ENCODE measurements around the gene PLD4.
"Not testable (repeated sequence)": the region's sequence is repeated elsewhere in the genome, so short reads cannot be mapped to it uniquely, and the experiment has no call there.

PLD4 gene

DNA sequence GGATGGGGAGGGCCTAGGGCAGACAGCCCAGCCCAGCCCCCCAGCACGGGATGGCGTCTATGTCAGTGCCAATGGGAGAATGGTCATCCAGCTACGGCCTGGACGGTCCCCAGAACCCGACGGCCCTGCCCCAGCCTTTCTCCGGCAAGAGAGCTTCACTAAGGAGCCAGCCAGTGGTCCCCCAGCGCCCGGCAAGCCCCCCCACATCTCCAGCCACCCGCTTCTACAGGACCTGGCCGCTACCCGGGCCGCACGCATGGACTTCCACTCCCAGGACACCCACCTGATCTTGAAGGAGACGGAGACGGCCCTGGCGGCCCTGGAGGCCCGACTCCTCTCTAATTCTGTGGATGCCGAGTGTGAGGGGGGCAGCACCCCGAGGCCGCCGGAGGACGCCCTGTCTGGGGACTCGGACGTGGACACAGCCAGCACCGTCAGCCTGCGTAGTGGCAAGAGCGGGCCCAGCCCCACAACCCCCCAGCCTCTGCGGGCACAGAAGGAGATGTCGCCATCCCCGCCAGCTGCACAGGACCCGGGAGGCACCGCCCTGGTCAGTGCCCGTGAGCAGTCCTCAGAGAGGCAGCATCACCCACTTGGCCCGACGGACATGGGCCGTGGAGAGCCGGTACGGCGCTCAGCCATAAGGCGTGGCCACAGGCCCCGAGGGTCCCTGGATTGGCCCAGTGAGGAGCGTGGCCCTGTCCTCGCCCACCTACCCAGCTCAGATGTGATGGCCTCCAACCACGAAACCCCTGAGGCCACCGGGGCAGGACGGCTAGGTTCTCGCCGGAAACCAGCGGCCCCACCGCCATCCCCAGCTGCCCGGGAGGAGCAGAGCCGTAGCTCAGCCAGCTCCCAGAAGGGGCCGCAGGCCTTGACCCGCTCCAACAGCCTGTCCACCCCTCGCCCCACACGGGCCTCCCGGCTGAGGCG, 37.7 kb upstream of the PLD4 start:
- no peak for DNase-seq

DNA sequence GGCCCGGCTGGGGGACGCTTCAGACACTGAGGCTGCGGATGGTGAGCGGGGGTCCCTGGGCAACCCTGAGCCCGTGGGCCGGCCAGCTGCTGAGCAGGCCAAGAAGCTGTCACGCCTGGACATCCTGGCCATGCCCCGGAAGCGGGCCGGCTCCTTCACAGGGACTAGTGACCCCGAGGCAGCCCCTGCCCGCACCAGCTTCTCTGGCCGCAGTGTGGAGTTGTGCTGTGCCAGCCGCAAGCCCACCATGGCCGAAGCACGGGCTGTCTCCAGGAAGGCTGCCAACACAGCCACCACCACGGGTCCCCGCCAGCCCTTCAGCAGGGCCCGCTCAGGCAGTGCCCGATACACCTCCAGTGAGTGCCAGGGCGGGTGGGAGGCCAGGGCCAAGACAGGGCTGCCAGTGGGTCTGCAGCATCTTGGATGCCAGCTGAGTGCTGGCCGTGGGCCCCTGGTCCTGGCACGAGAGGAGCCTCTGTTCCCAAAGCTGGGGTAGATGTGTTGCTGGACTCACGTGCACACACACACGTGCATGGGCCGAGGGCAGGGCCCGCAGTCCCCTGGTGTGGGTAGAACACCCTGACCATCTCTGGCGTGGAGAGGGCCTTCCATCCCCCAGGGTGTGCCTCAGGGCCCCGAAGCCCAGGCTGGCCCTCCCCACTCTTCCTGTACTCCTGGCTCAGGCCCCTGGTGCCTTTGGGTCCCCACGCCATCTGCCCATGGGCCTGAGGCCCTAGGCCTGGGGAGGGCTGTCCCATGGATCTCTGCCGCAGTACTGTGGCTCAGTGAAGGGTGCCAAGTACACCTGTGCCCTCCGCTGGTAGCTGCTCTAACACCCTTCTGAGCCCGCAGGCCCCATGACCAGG, 36.8 kb upstream of the PLD4 start:
- DNase-seq = no peak

- no peak for DNase-seq
Observed at GRCh38 chr14:104888489-104889374, 35.9 kb upstream of the PLD4 start.

GRCh38 chr14:104889375-104889757, 35.3 kb upstream of the PLD4 start:
- no peak for DNase-seq

DNA sequence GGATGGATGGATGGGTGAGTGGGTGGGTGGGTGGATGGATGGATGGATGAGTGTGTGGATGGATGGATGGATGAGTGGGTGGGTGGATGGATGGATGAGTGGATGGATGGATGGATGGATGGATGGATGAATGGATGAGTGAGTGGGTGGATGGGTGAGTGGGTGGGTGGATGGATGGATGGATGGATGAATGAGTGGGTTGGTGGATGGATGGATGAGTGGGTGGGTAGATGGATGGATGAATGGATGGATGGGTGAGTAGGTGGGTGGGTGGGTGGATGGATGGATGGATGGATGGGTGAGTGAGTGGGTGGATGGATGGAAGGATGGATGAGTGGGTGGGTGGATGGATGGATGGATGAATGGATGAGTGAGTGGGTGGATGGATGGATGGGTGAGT, 34.4 kb upstream of the PLD4 start:
- not testable (repeated sequence) for DNase-seq

DNA sequence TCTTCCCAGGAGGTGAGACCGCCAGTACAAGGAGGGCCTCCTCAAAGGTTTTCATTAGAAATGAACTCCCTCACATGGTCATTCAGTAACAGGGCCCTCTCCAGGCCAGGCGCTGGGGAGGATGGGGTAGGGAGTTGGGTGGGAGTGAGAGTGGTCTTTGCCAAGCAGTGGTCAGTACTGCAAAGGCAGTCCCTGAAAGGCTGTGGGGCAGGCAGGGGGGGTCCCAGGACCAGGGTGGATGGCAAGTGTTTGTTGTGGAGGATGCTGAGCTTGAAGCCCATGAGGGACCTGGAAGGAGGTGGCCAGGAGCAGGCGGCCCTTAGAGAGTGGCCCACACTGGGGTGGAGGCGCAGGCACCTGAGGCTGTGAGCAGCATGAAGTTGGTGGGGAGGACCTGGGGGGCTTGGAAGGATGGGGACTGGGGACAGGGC, 33.5 kb upstream of the PLD4 start:
- no peak for DNase-seq

DNA sequence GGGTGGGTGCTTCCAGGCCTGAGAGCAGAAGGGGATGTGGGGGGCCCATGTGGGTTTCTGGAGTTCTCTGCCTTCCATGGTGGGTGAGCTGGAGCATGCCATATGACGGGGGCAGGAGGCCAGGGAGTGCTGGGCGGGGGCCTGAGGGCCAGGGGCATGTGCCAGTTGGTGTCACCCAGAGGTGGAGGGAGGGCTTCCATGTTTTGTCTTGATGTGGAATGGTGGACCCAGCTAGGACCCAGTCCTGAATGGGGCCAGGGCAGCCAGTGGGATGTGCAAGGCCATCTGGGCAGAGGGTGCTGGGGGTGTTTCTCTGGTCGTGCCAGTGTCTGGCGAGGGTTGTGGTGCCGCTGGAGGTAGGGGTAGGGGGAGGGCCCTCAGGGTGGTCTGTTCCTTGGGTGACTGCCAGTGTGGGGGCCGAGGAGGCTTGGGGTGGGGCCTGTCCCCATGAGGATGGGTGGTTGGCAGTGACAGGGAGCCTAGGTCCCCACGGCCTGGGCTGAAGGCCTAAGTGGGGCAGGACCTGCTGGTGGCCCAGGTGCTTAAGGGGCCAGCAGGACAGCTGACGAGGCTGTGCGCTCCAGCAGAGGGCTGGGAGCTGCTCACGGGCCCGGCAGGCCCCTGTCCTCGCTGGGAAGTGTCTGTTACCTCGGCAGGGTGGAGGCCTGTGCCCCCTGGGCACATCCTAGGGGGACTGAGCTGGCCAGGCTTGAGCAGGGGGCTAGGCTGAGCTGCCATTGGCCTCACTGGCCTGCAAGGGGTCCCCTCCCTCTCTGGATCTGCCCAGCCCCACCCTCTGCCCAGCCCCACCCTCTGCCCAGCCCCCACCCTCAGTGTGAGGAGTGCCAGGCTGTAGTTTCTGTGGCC, 32.8 kb upstream of the PLD4 start:
- no peak for DNase-seq

DNA sequence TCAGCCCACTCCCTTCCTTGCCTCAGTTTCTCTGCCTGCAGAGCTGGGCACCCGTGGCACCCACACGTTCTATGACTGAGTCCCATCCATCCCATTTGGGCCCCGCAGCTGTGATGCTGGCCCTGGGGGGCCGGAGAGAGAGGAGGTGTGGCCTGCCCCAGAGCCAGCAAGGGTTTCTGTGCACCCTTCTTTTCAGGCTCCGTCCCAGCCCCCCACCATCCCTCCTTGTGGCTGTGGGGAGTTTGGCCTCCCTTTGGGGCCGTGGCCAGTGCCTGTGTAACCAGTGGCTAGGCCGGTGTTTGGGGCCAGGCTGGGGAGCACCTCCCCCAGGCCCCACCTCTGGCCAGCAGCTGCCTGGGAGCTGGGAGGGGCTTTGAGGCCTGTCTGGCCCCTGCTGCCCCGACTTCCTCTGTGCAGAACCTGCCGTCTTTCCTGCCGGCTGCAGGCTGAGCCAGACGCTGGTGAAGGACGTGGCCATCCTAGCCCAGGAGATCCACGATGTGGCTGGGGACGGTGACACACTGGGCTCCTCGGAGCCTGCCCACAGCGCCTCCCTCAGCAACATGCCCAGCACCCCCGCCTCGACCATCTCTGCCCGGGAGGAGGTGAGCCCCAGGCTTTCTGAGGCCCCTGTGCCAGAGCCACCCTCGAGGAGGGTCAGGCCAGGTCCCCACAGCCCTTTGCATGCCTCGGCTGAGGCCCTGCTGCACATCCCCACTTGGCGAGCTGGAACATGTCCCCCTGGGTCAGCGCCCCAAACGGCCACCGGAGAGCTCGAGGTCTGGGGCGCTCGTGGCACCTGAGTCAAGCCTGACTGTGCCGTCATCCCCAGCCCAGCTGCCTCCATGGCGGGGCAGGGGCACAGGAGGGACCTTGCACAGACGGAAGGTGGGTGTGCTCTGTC, 31.9 kb upstream of the PLD4 start:
- no peak for DNase-seq

DNA sequence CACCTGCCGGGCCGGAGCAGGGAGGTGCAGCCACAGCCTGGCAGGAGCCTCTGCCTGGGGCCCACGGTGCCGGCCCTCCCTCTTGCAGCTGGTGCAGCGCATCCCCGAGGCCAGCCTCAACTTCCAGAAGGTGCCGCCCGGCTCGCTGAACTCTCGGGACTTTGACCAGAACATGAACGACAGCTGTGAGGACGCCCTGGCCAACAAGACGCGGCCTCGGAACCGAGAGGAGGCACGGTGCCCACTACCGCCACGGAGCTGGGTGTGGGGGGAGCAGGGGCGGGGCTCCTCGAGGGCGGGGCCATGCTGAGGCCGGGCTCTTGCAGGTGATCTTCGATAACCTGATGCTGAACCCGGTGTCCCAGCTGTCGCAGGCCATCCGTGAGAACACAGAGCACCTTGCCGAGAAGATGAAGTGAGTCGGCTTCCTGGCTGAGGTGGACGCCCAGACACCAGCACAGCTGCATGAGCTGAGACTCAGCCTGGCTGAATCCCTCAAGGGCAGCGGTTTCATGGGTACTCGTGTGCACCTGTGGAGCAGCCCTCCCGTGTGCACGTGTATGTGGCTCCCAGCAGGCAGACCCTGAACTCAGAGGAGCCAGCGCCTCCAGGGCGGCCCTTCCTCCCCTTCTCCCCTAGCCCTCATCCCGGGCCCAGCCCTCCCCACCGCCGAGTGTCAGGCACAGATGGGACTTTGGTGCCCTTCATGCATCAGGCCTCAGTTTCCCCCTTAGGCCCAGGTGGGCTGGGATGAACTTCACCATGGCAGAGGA, 31.1 kb upstream of the PLD4 start:
- DNase-seq = no peak

DNA sequence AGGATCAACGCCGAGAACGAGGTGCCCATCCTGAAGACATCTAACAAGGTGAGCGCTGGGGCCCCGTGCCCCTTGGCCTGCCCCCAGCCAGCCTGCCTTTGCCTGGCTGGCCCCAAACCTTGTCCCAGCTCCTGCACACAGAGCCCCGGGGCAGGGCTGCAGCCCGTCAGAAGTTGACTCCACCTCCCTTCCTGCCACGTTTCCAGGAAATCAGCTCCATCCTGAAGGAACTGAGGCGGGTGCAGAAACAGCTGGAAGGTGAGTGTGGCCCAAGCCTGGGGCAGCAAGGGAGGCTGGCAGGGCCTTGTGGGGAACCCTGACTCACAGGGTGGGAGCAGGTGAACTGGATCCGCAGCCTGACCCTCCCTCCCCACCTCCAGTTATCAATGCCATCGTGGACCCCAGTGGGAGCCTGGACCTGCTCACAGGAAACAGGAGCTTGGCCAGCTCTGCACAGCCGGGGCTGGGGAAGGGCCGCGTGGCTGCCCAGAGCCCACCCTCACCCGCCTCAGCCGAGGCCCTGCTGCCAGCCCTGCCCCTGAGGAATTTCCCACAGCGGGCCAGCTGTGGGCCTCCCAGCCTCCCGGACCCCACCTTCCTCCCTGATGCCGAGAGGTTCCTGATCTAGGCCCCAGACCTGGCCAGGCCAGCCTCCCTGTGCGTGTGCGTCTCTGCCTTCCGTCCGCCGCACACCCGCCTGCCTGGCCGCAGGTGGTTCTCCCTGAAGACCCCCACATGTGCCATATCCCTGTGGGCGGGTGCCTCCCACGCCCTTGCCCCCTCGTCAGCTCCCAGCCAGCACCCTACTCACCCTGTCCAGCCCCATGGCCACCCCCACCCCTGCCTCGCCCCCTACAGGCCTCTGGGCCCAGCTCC, 30.1 kb upstream of the PLD4 start:
- no peak for DNase-seq

GRCh38 chr14:104895207-104895785, 29.4 kb upstream of the PLD4 start:
- DNase-seq = no peak

DNA sequence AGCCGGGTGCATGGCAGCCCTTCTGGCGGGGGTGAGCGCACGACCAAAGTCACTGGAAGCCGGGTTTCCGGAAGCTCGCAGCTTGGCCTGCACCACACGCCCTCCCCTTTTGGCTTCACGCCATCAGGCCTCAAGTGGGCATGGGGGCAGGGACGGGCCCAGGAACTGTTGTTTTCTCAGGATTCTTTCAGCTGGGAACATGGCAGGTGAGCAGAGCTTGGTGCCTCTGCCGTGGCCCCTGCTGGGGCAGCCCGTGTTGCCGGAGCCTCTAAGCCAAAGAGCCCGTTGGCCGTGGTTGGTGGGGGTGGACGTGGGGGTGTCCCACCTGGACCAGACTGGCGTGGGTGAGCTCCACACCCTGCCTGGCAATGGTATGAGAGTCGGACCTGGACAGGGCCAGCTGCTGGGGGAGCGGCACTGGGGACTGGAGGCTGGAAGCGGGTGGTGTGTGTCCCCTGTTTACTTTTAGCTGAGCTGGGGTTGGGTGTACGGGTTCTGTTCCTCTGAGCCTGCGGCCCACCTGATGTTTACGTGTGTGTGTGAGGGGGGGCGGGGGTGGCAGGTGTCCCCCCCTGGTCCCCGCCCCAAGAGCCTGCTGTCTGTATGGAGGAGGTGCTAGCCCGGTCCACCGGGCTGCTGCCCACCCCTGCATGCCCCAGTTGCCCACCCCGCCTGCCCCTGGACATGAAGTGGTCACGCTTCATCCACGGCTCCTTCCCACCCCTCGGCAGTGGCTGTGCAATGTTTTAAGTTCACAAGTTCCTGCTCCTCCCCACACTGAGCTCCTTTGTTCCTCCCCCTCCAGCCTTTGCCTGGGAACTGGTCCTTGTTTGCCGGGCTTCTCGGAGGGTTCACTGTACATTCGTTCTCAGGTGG, 28.7 kb upstream of the PLD4 start:
- no peak for DNase-seq

DNA sequence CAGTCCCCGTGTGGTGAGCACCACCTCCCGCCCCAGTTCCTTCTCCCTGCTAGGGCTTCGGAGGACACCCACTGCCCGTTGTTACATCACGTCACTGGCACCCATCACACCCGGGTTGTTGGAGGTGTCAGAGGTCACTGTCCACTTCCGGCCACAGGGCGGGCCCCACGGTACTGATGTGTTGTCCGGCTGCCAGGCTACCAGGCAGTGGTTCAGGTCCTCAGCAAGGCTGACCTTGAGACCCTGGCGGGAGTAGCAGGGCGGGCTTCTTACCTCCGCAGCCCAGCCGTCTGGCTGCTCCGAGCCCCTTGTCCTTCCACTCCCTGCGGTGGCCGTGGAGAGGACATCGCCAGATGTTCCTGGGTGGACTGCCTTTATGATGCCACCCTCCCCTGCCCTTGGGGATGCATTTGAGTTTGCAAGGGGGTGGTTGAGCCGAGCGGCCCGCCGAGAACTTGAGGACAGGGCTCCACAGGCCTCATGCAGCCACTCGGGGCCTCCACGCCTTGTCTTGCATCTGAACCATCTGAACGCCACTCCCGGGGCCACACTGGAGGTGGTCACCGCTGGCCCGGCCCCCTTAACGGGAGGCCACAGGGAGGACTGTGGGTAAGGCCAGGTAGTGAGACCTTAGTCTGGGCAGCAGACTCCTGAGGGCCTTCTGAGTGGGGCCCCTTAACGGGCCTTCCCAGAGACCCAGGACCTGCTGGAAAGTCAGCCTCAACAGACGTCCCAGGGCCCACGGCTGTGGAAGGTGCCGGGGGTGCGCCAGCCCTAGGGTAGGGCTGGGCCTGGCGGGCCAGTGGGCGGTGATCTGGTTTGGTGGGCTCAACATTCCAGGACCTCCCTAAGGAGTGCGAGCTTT, 27.1 kb upstream of the PLD4 start:
- DNase-seq = no peak

GRCh38 chr14:104898195-104898558, 26.5 kb upstream of the PLD4 start:
- DNase-seq = no peak

DNA sequence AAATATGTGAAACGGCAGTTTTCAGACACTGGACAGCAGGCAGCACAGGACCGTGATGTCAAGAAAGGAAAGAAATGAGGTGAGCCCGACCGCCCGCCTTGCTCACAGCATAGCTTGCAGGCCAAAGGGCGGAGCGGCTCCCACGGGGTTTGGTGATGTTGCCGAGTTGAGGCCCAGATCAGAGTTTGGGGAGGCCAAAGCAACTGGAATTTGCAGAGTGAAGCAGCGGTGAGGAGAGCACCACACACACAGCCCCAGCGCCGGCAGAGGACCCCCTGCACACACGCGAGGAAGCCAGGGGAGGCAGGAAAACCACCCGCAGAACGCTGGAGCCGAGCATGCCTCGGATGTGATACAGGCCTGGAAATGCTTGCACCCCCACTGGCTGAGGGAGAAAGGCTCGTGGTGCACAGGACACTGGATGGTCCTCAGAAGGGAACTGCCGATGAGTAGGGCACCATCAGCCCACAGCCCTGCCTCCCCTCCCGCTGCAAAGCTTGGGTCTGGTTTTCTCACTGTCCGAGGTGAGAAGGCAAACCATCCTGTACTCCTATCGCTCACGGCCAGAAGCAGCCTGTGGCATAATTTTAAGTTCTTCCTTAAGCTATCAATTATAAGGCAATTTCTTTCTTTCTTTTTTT, 25.7 kb upstream of the PLD4 start:
- no peak for DNase-seq

DNA sequence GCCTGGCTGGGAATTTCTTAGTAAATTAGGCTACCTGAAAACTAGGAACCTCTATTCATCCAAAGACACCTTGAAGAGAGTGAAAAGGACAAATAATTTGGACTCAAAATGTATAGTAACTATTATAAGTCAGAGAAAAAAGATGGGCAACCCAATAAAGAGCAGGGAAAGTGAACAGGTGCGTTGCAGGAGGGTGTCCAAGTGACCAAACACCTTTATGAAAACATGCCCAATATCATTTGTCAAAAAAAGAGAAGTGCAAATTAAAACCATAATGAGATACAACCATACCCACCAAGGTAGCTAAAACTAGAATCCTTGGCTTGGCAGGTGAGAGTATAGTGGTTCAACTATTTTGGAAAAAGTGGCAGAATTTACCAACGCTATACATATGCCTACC, 24.9 kb upstream of the PLD4 start:
- no peak for DNase-seq

All from Kasumi-1 (cell line).